Suprapubic skin (tissue), 3 donors: ENCODE data around the gene PKN2.

ENCODE experiments used
- POLR2A ChIP-seq, 2 donors: fragments of 450-650 bp; IDR thresholded peaks; one replicate each; pipeline ENCODE4 v1.6.1; 2017; ENCODE audit warnings: antibody characterized with exemption in 2 of 2, mild to moderate bottlenecking in 2 of 2, moderate library complexity in 2 of 2
- TF ChIP-seq, protein P1 (sequence below), 2 donors: fragments of 200-600 bp in 1 of 2; fragments of 450-650 bp in 1 of 2; sonication (generic) in 1 of 2; IDR thresholded peaks; one replicate each; pipeline ENCODE4 v1.5.1; 2016 to 2019; ENCODE audit warnings: antibody characterized with exemption in 2 of 2, mild to moderate bottlenecking in 1 of 2, moderate library complexity in 1 of 2

DNA sequence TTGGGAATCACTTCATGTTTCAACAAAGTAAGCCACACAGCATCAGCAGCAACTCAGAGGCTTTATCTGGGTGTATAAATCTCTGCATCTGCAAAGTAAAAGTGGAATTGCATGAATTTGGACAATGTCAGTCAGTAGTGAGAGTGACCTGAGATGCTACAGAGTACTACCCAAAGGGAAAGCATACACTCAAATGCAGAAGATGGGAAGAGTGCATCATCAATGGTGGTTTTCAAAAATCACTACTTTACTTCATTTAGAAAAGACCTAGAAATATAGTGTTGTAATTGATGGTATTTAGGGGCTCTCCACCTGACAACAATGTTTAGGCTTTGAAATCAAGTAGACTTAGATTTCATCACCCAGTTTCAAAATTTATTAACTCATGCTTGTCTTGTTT lies 24.5 kb upstream of the PKN2 start:
- TF ChIP-seq, protein P1, sequence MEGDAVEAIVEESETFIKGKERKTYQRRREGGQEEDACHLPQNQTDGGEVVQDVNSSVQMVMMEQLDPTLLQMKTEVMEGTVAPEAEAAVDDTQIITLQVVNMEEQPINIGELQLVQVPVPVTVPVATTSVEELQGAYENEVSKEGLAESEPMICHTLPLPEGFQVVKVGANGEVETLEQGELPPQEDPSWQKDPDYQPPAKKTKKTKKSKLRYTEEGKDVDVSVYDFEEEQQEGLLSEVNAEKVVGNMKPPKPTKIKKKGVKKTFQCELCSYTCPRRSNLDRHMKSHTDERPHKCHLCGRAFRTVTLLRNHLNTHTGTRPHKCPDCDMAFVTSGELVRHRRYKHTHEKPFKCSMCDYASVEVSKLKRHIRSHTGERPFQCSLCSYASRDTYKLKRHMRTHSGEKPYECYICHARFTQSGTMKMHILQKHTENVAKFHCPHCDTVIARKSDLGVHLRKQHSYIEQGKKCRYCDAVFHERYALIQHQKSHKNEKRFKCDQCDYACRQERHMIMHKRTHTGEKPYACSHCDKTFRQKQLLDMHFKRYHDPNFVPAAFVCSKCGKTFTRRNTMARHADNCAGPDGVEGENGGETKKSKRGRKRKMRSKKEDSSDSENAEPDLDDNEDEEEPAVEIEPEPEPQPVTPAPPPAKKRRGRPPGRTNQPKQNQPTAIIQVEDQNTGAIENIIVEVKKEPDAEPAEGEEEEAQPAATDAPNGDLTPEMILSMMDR (IDR thresholded peaks at IDR 0.05) = no peak
- TF ChIP-seq POLR2A (IDR thresholded peaks at IDR 0.05) = no peak
